Activated CD4-positive, alpha-beta T cell treated with anti-CD3 and anti-CD28 coated beads for 1 hour (primary cell): ENCODE measurements around the gene HOXB2.

Experiments used
- DNase-seq: peaks from one replicate; pipeline ENCODE4 v3.0.0-alpha.2; 2020

The HOXB2 gene

GRCh38 chr17:48551596-48552465, 6.9 kb upstream of the HOXB2 start:
- DNase-seq = no peak

GRCh38 chr17:48551214-48551555, 6.3 kb upstream of the HOXB2 start:
- DNase-seq = no peak

- DNase-seq = no peak
These were observed 5.7 kb upstream of the HOXB2 start for GRCh38 chr17:48550502-48551213.

GRCh38 chr17:48549914-48550501, 5.1 kb upstream of the HOXB2 start:
- no peak for DNase-seq

- no peak for DNase-seq
These were observed 4.3 kb upstream of the HOXB2 start for GRCh38 chr17:48549281-48549630.

- no peak for DNase-seq
These were observed 3.8 kb upstream of the HOXB2 start for GRCh38 chr17:48548523-48549280.

- DNase-seq = no peak
These were observed 3.1 kb upstream of the HOXB2 start for GRCh38 chr17:48547808-48548522.

GRCh38 chr17:48546924-48547807, 2.3 kb upstream of the HOXB2 start:
- no peak for DNase-seq

- DNase-seq = no peak
These were observed 1.4 kb upstream of the HOXB2 start for GRCh38 chr17:48546137-48546923.

GRCh38 chr17:48545539-48545938, 630 bp upstream of the HOXB2 start:
- no peak for DNase-seq

GRCh38 chr17:48544349-48545021, 424 bp downstream of the HOXB2 start:
- DNase-seq = no peak

- DNase-seq = no peak
These were observed 1.0 kb downstream of the HOXB2 start for GRCh38 chr17:48543854-48544348.

GRCh38 chr17:48543107-48543853, 1.6 kb downstream of the HOXB2 start:
- peak; percentile 37 for DNase-seq

- DNase-seq = no peak
These were observed 2.2 kb downstream of the HOXB2 start for GRCh38 chr17:48542698-48543106.

GRCh38 chr17:48542114-48542656, 2.7 kb downstream of the HOXB2 start:
- no peak for DNase-seq

- peak; percentile 35 for DNase-seq
These were observed 3.3 kb downstream of the HOXB2 start for GRCh38 chr17:48541577-48542113.

GRCh38 chr17:48541036-48541576, 3.8 kb downstream of the HOXB2 start:
- DNase-seq = no peak

GRCh38 chr17:48540213-48540612, 4.7 kb downstream of the HOXB2 start:
- DNase-seq = no peak
